Measurements from ENCODE around the gene IGFL2. TPM values are rescaled to one million over a fixed set of nuclear protein-coding genes. Genes with fewer than 3 reads are reported as not detected.

IGFL2 gene
- total RNA-seq, 1 donor from 2014 or later, result not detected

DNA sequence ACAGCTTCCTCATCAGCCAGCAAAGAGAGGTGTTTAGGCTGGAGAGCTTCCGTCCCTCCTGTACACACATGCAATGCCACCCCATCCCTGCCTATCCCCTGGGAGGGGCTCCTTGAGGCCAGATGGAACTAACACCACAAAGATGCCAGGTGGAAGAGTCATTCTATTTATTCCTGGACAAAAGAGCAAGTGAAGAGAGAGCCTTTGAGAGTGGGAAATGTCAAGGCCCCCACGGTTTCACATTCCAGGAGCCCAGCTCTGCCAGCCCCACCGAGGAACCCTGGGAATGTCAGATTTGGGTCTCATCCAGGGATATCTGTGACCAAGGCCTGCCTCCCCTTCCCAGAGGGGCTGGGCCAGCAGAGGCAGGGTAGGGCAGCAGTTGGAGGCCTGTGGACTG is 50.7 kb downstream of the IGFL2 start:
- peaks cover 66% of the 10 kb centered on the region for H3K27me3 Mint-ChIP-seq (ENCODE audit: unreplicated experiment)
- no peaks in the 10 kb centered on the region for H3K9me3 Mint-ChIP-seq (ENCODE audit: unreplicated experiment)

DNA sequence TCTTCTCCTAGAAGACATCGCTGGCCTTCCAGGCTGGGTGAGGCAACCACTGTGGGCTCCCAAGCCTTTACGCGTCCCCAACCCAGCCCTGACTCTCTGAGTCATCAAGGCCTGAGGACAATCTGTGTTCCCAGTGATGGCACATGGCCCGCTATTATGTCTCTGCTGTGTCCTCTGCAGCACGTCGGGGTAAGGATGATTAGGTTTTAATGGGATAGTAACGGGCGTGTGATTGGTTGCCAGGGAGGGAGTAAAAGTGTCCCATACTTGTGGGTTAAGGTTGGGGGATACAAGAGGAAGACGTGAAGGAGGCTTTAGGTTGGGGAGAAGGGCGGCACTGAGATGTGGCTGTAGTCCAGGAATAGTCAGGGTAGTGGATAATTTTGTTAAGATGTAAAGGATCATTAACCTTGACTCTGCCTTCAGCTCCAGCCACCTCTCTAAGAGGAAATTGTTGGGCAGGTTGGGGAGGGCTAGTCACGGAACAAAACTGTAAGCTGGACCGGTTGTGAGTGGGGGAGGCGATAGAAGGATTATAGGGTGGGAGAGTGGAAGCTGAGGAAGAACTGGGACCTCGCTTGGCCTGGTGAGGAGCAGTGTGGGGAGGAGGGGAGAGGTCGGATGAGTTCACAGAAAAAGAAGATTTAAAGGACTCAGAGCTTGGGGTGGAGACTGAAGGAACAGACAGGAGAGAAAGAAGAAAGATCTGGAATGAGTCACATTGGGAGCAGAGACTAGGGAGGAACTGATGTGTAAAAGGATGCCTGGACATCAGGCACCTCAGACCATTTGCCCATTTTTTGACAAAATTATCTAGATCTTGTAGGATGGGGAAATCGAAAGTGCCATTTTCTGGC is 53.6 kb downstream of the IGFL2 start:
- no peak for TF ChIP-seq CTCF (IDR thresholded peaks at IDR 0.05)
- H3K27ac Mint-ChIP-seq (ENCODE audit: unreplicated experiment), result no peak overlapping the region
- no peak overlapping the region for H3K4me3 Mint-ChIP-seq (ENCODE audit: unreplicated experiment)
- no peaks in the 10 kb centered on the region for H3K9me3 Mint-ChIP-seq (ENCODE audit: unreplicated experiment)
- peaks cover 12% of the 10 kb centered on the region for H3K4me1 Mint-ChIP-seq (ENCODE audit: unreplicated experiment)
- peaks cover 2% of the 10 kb centered on the region for H3K36me3 Mint-ChIP-seq (ENCODE audit: unreplicated experiment)
- peaks cover 60% of the 10 kb centered on the region for H3K27me3 Mint-ChIP-seq (ENCODE audit: unreplicated experiment)
- no peak for DNase-seq (ENCODE audit: extremely low spot score, unreplicated experiment)

More for the DNA sequence above, 50.7 kb downstream of the IGFL2 start:
- no peak for TF ChIP-seq CTCF (IDR thresholded peaks at IDR 0.05)
- peaks cover 3% of the 10 kb centered on the region for H3K4me1 Mint-ChIP-seq (ENCODE audit: unreplicated experiment)
- peaks cover 2% of the 10 kb centered on the region for H3K36me3 Mint-ChIP-seq (ENCODE audit: unreplicated experiment)
- no peak overlapping the region for H3K4me3 Mint-ChIP-seq (ENCODE audit: unreplicated experiment)
- no peak for DNase-seq (ENCODE audit: extremely low spot score, unreplicated experiment)
- no peak overlapping the region for H3K27ac Mint-ChIP-seq (ENCODE audit: unreplicated experiment)

DNA sequence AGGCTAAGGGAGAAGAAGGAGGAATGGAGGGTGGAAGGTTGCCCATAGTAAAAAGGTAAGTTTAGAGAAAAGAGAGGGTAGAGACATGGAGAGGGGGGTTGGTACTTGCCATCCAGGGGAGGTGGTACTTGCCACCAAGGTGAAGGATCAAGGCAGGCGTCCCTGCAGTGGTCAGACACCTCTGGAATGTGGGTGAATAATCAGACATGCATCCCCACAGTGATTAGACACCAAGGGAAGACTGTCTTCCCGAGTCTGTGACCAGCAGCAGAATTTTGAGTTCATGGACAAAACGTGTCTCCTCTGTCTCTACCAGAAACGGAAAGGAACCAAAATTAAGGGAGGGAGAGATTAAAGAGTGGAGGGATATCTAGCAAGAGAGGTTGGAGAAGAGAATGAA is 54.4 kb downstream of the IGFL2 start:
- no peak for TF ChIP-seq CTCF (IDR thresholded peaks at IDR 0.05)
- peaks cover 53% of the 10 kb centered on the region for H3K27me3 Mint-ChIP-seq (ENCODE audit: unreplicated experiment)

GRCh38 chr19:46202872-46203860 is 55.1 kb downstream of the IGFL2 start:
- Mint-ChIP-seq H3K4me3 (ENCODE audit: unreplicated experiment) (no peak overlapping the region), H3K27me3 (ENCODE audit: unreplicated experiment) (peaks cover 48% of the 10 kb centered on the region), H3K9me3 (ENCODE audit: unreplicated experiment) (no peaks in the 10 kb centered on the region), H3K36me3 (ENCODE audit: unreplicated experiment) (peaks cover 2% of the 10 kb centered on the region), H3K27ac (ENCODE audit: unreplicated experiment) (no peak overlapping the region), H3K4me1 (ENCODE audit: unreplicated experiment) (peaks cover 19% of the 10 kb centered on the region)
- TF ChIP-seq CTCF (IDR thresholded peaks at IDR 0.05), result no peak
- DNase-seq (ENCODE audit: extremely low spot score, unreplicated experiment), result no peak

More for the DNA sequence above, 54.4 kb downstream of the IGFL2 start:
- Mint-ChIP-seq H3K4me3 (ENCODE audit: unreplicated experiment) (no peak overlapping the region), H3K4me1 (ENCODE audit: unreplicated experiment) (peaks cover 15% of the 10 kb centered on the region), H3K36me3 (ENCODE audit: unreplicated experiment) (peaks cover 2% of the 10 kb centered on the region), H3K9me3 (ENCODE audit: unreplicated experiment) (no peaks in the 10 kb centered on the region), H3K27ac (ENCODE audit: unreplicated experiment) (no peak overlapping the region)
- DNase-seq (ENCODE audit: extremely low spot score, unreplicated experiment), result no peak
